NCI-H345 treated with DMSO at 0.1 percent for 48 hours (cell line): ENCODE data around the gene CRHR1.

Source experiments
- DNase-seq: peaks from one replicate; lab custom pipeline; 2025; ENCODE audit not compliant: unreplicated experiment; lab: John Stamatoyannopoulos, UW

The CRHR1 gene

GRCh38 chr17:45787044-45787443 lies 2.9 kb downstream of the CRHR1 start:
- DNase-seq: no peak

- no peak for DNase-seq
These were observed 3.5 kb downstream of the CRHR1 start for GRCh38 chr17:45787656-45788055.

- DNase-seq: no peak
These were observed 3.9 kb downstream of the CRHR1 start for GRCh38 chr17:45788057-45788456.

GRCh38 chr17:45789874-45790273 lies 5.8 kb downstream of the CRHR1 start:
- DNase-seq: no peak

GRCh38 chr17:45790296-45790922 lies 6.3 kb downstream of the CRHR1 start:
- DNase-seq: no peak

- DNase-seq: no peak
These were observed 7.0 kb downstream of the CRHR1 start for GRCh38 chr17:45791041-45791582.

- no peak for DNase-seq
These were observed 7.8 kb downstream of the CRHR1 start for GRCh38 chr17:45791935-45792334.

GRCh38 chr17:45792437-45792836 lies 8.3 kb downstream of the CRHR1 start:
- DNase-seq: no peak

GRCh38 chr17:45792995-45793755 lies 9.1 kb downstream of the CRHR1 start:
- no peak for DNase-seq

- DNase-seq: no peak
These were observed 9.9 kb downstream of the CRHR1 start for GRCh38 chr17:45793999-45794540.

- DNase-seq: no peak
These were observed 10.7 kb downstream of the CRHR1 start for GRCh38 chr17:45794840-45795239.

GRCh38 chr17:45800816-45801215 lies 16.7 kb downstream of the CRHR1 start:
- DNase-seq: no peak

- DNase-seq: no peak
These were observed 17.3 kb downstream of the CRHR1 start for GRCh38 chr17:45801421-45801820.

- DNase-seq: no peak
These were observed 24.7 kb downstream of the CRHR1 start for GRCh38 chr17:45808845-45809244.

- no peak for DNase-seq
These were observed 25.4 kb downstream of the CRHR1 start for GRCh38 chr17:45809499-45809898.

GRCh38 chr17:45812102-45812501 lies 28.0 kb downstream of the CRHR1 start:
- DNase-seq: no peak

GRCh38 chr17:45813048-45813725 lies 29.1 kb downstream of the CRHR1 start:
- DNase-seq: no peak

- no peak for DNase-seq
These were observed 30.8 kb downstream of the CRHR1 start for GRCh38 chr17:45814622-45815606.

- no peak for DNase-seq
These were observed 31.6 kb downstream of the CRHR1 start for GRCh38 chr17:45815752-45816151.

- no peak for DNase-seq
These were observed 33.9 kb downstream of the CRHR1 start for GRCh38 chr17:45818041-45818440.
